GM12874 (cell line): ENCODE measurements around the gene MYOM3.

ENCODE experiments used
- TF ChIP-seq, protein P1 (sequence below): IDR thresholded peaks from 2 replicates; pipeline ENCODE4 v1.5.1; 2011; ENCODE audit warnings: low read depth, mild to moderate bottlenecking, control low read depth, low read length, moderate library complexity; ENCODE audit not compliant: insufficient read depth

MYOM3 gene

DNA sequence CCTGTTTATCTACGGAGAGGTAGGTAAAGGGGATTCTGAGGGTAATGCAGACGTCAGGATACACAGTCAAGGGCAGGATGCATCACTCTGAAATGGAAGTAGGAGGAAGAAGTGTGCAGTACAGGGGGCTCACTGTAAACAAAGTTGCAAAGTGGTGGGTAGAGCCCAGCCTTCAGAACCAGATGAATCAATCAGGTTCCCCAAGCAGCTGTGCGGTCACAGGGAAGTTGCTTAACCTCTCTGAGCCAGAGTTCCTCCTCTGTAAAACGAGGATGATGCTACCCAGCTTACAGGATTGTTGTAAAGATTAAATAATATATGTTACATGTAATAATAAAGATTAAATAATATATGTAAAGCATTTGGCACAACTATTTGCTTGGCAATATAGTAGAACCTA lies 13.5 kb upstream of the MYOM3 start:
- TF ChIP-seq, protein P1, sequence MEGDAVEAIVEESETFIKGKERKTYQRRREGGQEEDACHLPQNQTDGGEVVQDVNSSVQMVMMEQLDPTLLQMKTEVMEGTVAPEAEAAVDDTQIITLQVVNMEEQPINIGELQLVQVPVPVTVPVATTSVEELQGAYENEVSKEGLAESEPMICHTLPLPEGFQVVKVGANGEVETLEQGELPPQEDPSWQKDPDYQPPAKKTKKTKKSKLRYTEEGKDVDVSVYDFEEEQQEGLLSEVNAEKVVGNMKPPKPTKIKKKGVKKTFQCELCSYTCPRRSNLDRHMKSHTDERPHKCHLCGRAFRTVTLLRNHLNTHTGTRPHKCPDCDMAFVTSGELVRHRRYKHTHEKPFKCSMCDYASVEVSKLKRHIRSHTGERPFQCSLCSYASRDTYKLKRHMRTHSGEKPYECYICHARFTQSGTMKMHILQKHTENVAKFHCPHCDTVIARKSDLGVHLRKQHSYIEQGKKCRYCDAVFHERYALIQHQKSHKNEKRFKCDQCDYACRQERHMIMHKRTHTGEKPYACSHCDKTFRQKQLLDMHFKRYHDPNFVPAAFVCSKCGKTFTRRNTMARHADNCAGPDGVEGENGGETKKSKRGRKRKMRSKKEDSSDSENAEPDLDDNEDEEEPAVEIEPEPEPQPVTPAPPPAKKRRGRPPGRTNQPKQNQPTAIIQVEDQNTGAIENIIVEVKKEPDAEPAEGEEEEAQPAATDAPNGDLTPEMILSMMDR, result no peak

DNA sequence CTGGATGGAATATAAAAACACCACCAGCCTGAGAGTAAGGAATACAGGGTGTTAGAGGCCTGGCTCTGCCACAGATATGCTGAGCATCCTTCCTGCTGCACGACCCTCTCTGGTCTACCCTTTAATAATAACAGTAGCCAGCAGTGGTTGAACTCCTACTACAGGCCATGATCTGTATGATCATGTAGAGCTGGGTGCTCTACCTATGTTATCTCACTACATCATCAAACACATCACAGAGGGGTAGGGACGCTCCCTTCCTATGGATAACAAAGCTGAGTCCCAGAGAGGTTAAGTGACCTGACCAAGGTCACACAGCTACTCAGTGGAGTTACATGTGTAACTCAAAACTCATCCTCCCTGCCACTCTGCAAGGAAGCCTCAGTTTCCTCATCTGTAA lies 13.0 kb upstream of the MYOM3 start:
- TF ChIP-seq, protein P1, result no peak

DNA sequence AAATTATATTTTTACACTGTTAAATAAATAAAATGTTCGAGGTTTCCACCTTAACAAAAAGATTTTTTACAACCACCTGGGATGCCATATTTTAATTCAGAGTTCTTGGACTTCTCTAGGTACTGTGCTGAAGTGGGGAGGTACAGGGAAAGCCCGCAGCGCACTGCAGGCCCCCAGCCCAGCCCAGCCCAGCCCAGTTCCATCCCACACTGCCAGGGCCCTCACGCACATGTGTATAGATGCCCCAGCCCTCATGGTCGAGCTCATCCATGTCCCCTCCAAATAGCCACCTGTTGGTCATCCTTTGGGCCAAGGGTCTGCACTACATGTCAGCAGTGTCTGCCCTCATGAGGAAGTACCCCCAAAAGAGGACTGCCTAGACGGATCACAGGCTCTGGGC lies 11.7 kb upstream of the MYOM3 start:
- TF ChIP-seq, protein P1, result no peak

DNA sequence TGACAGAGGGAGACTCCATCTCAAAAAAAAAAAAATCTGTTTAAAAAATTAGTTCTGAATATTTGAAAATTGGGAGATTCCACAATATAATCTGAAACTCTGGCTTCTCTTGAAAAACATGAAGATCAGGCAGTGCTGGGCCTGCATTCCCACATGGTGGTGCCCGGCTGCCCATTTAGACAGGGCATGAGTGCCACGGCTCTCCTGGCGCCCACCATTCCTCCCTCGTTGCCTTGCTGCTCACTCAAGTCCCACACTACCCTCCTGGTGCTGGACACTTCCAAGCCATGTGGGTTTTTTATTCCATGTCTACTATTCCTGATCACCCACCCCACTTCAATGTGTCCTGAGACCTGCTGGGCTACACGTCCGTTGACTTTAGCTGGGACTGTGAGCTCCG lies 10.8 kb upstream of the MYOM3 start:
- TF ChIP-seq, protein P1, result no peak

DNA sequence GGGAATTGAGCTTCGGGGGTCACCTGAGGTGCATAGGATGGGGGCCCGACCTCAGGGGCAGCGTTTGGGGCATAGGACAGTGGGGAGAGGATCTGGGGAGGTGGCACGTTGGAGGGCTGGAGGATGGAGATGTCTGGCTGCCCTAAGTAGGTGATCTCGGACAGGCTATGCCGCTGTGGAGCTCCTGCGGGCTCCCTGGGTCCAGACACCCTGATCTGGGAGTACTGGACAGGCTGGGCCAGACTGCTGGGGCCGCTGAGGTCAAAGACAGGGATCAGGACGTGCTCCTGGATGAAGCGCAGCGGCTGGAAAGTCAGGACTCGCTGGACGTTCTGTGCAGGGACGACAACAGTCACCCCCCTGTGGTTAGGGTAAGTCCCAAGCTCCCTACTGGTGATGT lies 9.5 kb upstream of the MYOM3 start:
- TF ChIP-seq, protein P1, result no peak

DNA sequence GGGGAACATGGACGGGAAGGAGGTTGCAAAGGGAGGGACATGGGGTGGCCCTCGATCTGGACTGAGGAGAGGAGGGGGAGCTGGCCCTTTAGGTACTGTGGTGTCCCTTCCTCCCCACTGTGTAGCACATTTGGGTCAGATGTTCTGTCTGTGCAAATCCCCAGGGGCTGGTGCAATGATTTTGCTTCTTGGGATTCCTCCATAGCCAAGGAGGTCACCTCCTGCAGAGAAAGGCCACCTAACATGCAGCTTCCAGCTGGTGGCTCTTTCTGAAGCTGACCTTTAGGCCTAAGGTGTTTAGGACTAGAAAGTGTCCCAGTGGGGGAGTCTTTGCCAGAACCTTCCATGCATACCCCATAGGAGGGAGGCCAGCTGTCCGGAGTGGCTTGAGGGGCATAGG lies 9.0 kb upstream of the MYOM3 start:
- TF ChIP-seq, protein P1, result no peak

DNA sequence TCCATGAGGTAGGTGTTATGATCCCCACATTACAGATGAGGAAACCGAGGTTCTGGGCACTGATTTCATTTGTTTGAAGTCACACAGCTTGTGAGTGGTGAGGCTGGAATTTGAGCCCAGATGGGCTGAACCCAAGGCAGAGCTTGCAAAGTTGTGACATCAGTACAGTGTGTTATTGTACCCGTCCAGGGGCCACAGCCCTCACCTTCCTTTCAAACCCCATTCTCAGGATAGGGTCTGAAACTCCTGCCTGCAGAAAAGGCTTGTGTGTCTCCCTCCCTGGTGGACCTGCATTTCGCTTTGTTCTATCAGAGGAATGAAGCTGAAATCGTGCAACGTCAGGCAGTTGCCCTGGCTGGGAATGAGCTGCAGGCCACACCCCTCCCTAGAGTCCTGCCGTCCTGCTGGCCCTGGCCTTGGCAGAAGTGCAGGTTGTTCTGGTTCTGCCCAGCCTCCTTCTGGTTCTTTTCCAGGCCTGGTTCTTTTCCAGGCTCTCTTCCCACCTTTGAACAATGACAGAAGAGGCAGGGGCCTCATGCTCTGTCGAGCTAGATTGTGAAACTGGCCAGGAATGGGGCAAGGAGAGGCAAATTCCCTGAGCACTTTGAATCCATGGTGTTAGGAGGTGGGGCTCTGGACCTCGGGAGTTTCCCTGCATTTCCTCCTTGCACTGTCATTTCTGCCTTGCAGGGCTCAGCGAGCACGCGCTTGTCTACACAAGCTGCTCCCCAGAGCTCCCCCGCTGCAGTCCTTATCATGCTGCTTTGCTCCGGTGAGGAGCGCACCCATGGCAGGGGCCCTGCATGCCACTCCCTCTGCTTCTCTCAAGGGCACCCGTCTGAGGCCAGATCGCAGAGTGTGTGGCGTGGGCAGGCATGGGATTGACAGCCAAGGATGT lies 8.2 kb upstream of the MYOM3 start:
- TF ChIP-seq, protein P1, result no peak

DNA sequence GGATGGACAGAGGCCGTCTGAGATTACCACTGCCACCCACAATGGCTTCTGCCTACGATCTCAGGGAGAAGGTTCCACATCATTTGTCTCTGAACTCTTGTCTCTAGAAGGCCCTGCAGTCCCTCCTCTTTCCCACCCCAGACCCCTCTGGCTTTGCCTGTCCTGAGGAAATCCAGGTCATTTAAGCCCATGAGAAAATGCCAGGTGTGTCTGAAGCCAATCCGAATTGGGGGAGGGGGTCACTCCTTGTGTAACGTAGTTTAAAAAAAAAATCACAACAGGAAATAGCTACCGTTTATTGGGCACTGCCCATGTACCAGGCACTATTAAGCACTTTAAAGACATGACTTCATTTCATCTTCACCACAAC lies 7.5 kb upstream of the MYOM3 start:
- TF ChIP-seq, protein P1, result no peak
